HFFc6 (cell line): ENCODE data around the gene CCN5. TPM values are rescaled to one million over a fixed set of nuclear protein-coding genes. Genes with fewer than 3 reads are reported as not detected.

Experiments used
- DNase-seq: peaks from one replicate; pipeline ENCODE4 v3.0.0-alpha.2; 2018
- H3K27ac Mint-ChIP-seq: 2 replicates; pipeline ENCODE4 v1.8.0; 2020; ENCODE audit warnings: mild to moderate bottlenecking, mixed read lengths
- H3K27me3 Mint-ChIP-seq: 2 replicates; pipeline ENCODE4 v1.8.0; 2021; ENCODE audit warnings: mild to moderate bottlenecking, moderate library complexity, mixed read lengths; ENCODE audit not compliant: insufficient read depth
- H3K36me3 Mint-ChIP-seq: 2 replicates; pipeline ENCODE4 v1.8.0; 2021; ENCODE audit warnings: low read depth, mixed read lengths
- H3K4me1 Mint-ChIP-seq: 2 replicates; pipeline ENCODE4 v1.8.0; 2020; ENCODE audit warnings: low read depth, mixed read lengths
- H3K4me3 Mint-ChIP-seq: 2 replicates; pipeline ENCODE4 v1.8.0; 2020; ENCODE audit warnings: mild to moderate bottlenecking, moderate library complexity, mixed read lengths
- H3K9me3 Mint-ChIP-seq: 2 replicates; pipeline ENCODE4 v1.8.0; 2020; ENCODE audit warnings: mild to moderate bottlenecking, mixed read lengths
- CTCF ChIP-seq: fragments of 200-600 bp; sonication (generic); IDR thresholded peaks from 2 replicates; pipeline ENCODE4 v1.5.0; 2021; ENCODE audit warnings: antibody characterized with exemption, mild to moderate bottlenecking
- total RNA-seq, 6 experiments: library from RNA; stranded (reverse); fragmentation: NEBNext Ultra II Directional; extraction: Animal tissue kit (Norgen Biotek cat#: 25700); gene quantifications; 2 replicates in 1 of 6; 3 replicates in 5 of 6; pipeline ENCODE4 v1.2.3, GENCODE V29; 2021

Gene CCN5
- total RNA-seq, 6 experiments from 2014 or later = 0.14 TPM; not detected in 5

- DNase-seq = no peak
- Mint-ChIP-seq H3K9me3 (no peaks in the 10 kb centered on the region), H3K4me3 (no peak overlapping the region)
Measured at GRCh38 chr20:44715499-44716308, 535 bp downstream of the CCN5 start.

DNA sequence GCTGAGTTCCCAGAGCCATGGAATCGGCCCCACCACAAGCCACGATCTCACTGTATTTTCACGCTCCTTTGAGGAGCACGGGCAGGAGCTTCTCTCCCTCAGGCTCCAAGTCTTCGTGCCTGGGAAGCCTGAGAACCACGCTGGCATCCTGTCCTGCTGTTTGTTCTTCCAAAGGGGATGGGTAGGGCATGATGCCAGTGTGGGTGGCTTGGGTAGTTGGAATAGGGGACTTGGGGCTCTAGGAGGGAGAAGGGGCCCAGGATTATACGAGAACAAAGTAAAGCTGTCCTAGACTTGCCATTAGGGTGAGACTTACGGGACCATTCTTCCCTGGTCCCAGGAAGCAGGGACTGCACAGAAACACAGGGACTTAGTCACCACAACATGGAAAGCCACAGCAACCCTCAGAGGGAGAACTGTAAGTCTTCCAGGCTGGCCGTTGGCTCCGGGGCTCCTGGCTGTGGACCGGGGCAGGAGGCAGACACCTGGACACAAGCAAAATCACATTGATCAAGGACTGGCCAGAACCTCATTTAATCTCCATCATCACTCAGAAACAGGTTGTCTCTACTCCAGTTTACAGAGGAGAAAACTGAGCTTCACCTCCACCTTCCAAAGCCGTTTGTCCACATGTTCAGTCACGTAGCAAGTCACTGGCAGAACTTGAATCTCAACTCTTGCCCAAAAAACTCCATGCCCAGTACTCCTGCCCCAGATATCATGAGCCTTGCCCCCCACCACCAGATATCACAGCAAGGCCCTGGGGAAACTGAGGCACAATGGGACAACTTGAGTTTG is 1.3 kb downstream of the CCN5 start:
- no peaks in the 10 kb centered on the region for H3K36me3 Mint-ChIP-seq
- H3K9me3 Mint-ChIP-seq = no peaks in the 10 kb centered on the region
- no peak for DNase-seq
- H3K4me1 Mint-ChIP-seq = peaks cover 62% of the 10 kb centered on the region
- no peak overlapping the region for H3K4me3 Mint-ChIP-seq
- peak overlapping the region; percentile 19; the same call in 1 of the 2 replicates for H3K27ac Mint-ChIP-seq
- no peaks in the 10 kb centered on the region for H3K27me3 Mint-ChIP-seq
- TF ChIP-seq CTCF = no peak

More at GRCh38 chr20:44715499-44716308, 535 bp downstream of the CCN5 start:
- Mint-ChIP-seq H3K36me3 (no peaks in the 10 kb centered on the region), H3K27me3 (no peaks in the 10 kb centered on the region), H3K4me1 (peaks cover 62% of the 10 kb centered on the region), H3K27ac (0 out of 2 replicates have a peak overlapping the region, but pooled peaks have one; percentile 19)
- TF ChIP-seq CTCF = no peak

DNA sequence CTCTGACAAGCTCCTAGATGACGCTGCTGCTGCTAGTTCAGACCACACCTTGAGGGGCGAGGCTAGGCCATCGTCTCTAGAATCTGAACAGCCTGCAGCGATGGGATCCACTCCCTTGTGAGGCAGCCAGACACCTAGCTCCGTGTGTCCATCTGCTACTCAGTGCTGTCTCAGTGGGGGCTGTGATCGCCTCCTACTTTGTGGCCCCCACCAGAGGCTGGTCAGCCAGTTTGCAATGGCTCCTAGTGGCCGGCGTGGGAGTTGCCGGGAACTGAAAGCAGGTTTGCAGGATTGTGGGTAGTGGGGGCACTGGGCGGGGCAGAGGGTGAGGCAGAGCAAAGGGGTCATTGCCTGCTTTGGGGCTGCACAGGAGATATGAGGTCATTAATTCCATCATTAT is 2.8 kb downstream of the CCN5 start:
- Mint-ChIP-seq H3K36me3 (no peaks in the 10 kb centered on the region), H3K27ac (no peak overlapping the region), H3K4me3 (no peak overlapping the region), H3K9me3 (no peaks in the 10 kb centered on the region), H3K27me3 (no peaks in the 10 kb centered on the region), H3K4me1 (peaks cover 66% of the 10 kb centered on the region)
- peak; percentile 63 for TF ChIP-seq CTCF
- DNase-seq = no peak

- peak overlapping the region; percentile 90 for H3K27ac Mint-ChIP-seq
- DNase-seq = no peak
- no peaks in the 10 kb centered on the region for H3K36me3 Mint-ChIP-seq
- TF ChIP-seq CTCF = no peak
- no peaks in the 10 kb centered on the region for H3K9me3 Mint-ChIP-seq
- no peaks in the 10 kb centered on the region for H3K27me3 Mint-ChIP-seq
- H3K4me3 Mint-ChIP-seq = no peak overlapping the region; the same call in 1 of the 2 replicates
- peaks cover 54% of the 10 kb centered on the region for H3K4me1 Mint-ChIP-seq
Measured at GRCh38 chr20:44719841-44720240, 4.7 kb downstream of the CCN5 start.

GRCh38 chr20:44720621-44720996 is 5.4 kb downstream of the CCN5 start:
- no peaks in the 10 kb centered on the region for H3K9me3 Mint-ChIP-seq
- peaks cover 46% of the 10 kb centered on the region for H3K4me1 Mint-ChIP-seq
- peak overlapping the region; percentile 90 for H3K27ac Mint-ChIP-seq
- no peaks in the 10 kb centered on the region for H3K27me3 Mint-ChIP-seq
- H3K4me3 Mint-ChIP-seq = peak overlapping the region; percentile 62
- H3K36me3 Mint-ChIP-seq = no peaks in the 10 kb centered on the region
- TF ChIP-seq CTCF = no peak
- DNase-seq = peak; percentile 87
